ENCODE data around the gene IDS.
"Not testable (repeated sequence)": the region's sequence is repeated elsewhere in the genome, so short reads cannot be mapped to it uniquely, and the experiment has no call there.

The IDS gene

DNA sequence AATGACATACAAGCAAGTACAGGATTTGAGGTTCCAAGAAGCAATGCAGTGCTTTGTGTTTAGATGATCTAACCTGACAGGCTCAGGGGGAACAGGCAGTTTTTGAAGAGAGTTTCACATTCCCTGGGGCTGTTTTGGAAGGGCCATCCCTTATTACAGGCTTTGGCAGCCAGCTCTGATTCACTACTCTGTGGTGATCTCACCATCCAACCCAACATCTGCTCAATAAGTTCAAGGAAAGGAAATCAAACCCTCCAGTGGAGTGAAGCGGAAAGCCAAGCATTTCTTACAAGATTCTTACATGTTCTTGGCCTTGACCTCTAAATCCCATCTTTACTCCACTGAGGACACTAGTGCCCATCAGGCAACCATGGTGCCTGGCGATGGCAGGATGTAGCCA, 7.5 kb downstream of the IDS start:
- no peak for DNase-seq (ENCODE audit: low read depth)

DNA sequence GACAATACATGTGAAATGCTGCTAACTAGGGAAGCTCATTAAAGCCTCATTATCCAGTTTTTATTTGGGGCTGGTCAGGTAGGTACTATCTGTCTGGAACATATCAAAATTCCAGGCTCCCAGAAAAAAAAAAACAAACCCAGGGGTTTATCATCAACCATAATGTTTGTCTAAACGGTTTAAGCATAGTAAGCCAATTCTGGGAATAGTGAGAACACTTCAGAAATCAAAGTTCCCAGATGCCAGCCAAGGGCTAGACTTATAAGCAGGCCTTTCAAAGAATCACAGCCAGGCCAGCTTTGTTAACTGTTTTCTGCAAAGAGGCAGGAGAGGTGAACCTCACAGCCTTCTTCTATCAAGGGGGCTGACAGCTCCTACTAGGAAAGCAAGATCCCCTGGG, 8.1 kb downstream of the IDS start:
- DNase-seq (ENCODE audit: low read depth), result no peak

DNA sequence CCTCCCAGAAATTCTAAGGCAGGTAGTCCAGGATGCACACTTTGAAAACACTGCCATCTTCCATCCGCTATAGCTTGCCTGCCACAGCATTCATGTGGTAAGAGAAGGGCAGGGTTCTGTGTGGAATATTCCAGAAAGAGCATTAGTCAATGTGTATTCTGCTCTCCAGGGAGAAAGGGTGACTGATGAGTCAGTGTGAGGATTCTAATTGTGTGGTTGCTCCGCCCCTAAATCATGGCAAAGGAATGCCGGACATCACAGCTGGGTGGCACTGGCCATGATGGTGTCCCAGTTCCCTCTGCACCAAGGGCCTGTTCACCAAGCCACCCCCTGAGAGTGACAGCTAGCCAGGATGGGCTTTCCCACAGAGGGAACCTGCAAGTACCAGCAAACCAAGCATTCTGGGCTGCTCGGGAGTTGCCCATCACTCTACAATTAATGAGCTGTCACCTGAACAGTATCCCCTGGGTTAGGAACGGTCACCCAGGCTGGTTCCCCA, 9.5 kb downstream of the IDS start:
- no peak for DNase-seq (ENCODE audit: low read depth)

DNA sequence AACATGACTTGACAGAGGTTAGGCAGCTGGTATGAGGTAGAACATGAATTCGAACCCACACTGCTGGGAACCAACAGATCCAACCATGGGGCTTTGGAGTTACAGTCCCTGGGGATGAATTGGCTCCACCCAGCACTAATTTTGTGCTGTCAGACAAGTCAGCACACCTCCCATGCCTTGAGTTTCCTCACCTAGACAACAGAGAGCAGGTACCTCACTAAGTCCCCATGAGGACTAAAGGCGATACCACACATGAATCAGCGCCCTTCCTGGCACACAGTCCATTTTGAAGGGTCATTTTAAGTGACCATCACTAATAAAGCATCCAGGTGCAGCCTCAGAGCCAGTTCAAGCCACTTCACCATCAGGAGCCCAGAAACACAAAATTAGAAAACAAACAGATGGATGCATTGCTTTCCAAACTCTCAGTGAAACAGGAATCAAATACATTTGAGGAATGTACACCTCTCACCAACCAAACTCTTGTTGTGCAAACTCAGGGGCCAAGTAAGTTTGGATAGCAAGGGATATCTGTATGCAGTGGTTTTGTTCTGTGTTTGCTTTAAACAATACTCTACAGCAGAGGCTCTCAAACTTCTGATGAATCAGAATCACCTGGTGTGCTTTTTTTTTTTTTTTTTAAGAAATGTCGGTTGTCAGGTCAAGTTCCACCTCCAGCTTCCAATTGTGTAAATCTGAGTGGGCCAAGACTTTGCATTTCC, 10.1 kb downstream of the IDS start:
- DNase-seq (ENCODE audit: low read depth), result no peak

DNA sequence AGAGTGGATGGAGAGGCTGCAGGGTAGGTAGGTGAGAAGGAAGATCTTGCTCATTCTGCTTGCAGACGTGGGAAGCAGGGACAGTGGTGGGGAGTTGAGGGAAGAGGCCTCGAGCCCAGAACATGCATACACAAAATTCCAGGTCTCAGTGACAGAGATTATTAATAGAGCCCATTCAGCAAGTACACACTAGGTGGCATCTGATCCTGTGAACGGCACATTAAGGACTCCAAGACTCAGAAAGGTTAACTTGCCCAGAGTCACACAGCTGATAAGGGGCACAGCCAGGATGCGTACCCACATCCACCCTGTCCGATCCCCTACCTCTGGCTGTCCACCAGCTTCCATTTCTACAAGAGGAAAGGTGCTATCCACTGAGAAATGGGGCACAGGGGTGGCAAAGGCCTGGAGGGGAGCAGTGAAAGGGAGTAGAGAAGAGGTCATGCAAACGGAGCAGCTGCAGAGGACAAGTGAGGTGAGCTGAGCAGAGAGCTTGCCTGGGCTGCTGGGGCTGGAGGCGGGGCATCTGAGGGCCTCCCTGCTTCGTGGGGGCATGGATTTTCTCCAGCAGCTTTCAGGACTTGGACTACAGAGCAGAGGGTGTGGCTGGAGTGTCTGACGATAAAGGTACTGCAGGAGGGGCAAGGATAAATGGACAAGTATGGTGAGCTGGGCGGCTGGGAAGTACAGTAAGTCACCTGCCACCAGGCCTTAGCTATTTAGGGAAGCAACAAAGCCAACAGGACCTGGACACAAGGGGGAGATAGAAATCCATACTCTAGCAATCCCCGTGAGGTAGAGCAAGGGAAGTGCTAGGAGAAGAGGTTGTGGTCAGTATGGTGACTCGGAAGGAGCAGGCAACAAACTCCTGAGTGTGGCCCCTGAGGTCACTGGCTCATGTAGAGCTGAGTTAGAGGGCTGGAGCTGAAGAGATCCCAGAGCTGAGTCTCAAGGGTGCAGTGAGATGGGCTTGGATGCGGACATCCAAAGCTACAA, 11.2 kb downstream of the IDS start:
- no peak for DNase-seq (ENCODE audit: low read depth)

DNA sequence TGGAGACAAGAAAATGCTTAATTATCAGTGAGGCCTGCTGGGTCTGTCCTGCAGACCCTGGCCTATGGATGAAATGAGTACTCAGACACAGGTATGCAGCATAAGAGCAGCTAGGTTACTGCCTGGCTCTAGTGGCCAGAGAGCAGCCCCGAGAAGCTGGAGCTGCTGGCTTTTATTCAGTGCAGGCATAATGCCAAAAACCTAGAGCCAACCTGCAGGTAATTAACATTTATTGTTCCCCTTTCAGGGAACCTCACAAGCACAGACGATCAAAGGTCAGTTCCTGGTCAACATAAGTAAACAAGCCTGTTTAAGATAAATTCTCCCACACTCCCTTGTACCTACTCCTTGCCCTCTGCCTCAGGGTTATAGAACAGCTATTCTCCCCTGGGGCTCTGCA, 13.3 kb downstream of the IDS start:
- no peak for DNase-seq (ENCODE audit: low read depth)

DNA sequence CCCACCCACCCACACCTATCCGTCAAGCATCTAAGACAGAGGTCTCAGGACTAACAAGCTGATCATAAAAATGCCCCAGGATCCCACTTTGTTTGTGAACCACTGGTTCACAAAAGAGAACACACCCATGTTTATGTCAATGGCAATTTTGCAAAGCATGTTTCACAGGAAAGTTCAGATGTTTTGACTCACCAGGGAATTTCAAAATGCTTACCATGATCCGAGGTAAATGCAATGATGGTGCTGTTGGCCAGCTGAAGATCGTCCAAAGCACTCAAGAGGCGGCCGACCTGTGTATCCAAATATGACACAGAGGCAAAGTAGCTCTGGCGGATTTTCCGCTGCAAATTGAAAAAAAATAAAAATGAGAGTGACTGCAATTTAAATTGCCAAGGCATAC, 15.0 kb downstream of the IDS start:
- no peak for DNase-seq (ENCODE audit: low read depth)

DNA sequence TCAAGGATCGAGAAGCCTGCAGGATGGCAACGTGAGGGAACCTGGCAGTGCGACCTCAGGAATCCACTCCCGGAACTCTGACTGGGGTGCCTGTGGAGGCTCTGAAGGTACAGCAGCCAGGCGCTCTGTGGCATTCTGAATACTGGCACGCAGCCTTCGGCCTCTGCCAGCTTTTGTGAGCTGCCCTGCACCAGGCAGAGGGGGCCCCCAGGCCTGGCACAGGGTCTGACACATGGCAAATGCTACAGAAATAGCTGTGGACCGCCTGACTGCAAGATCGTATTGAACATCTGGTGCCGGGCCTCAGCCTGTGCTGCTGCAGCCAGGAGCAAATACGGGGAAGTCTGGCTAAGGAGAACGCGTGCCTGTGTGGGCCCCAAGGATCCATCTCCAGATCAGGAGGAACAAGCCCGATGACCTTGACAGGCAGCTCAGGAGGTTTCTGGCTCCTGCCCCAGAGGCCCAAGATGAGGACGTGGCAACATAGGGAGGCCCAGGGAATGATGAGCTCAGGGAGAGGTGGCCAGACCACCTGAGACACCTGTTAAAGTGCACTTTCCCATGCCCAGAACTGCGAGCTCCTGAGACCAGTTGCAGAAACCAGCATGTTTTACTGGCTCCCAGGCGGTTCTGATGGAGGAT, 16.6 kb downstream of the IDS start:
- DNase-seq (ENCODE audit: low read depth), result not testable (repeated sequence)

DNA sequence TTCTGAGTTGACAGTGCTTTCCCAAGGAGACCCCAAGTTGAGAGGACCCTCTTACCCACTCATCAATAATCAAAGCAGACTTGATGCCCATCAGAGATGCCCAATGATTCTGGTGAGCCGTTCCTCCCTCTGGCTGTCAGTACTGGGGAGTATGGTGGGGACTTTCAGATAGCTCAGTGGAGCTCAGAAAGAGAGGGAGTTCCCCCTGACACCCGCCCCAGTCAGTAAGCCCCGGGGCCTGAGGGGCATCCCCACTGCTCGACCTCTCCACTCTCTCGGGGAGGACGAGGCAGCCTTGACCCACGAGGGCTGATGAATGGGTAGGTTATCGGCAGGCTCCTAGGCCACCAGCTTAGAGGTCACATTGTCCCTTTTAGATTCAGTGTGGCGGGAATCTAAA, 17.1 kb downstream of the IDS start:
- DNase-seq (ENCODE audit: low read depth), result not testable (repeated sequence)

DNA sequence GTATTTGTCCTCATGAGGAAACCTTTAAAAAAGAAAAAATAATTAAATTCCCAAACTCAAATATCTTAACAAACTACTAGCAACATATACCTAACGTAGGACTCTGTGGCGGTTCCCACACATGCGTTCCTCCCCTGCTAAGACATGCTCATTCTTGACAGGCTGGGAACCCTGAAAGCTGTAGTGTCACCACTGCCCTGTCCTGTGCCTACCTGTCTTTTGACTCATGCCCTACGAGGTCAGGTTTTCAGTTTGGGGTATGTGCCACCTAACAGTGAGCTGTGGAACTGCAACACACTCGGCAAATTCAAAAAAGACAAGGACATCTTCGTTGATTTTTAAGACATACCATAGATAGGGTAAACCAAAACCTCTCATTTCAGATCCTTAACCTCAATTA, 17.8 kb downstream of the IDS start:
- no peak for DNase-seq (ENCODE audit: low read depth)

DNA sequence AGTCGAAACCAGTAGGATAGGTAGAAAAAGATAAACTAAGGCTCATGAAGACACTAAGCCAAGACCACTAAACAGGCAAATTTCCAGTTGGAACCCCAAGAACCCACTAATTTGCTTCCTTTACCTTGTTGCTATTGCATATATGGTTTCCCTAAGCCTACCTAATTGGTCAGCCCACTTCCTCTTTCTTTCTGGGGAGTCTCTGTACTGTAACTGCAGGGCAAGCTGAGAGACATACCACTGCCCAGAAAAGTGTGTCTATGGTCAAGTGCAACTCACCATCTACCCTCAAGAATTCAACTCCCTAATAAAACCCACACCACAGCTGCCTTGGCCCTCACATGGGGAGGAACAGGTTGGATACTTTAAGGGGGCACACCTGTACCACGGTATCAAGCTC, 28.6 kb downstream of the IDS start:
- no peak for DNase-seq (ENCODE audit: low read depth)

DNA sequence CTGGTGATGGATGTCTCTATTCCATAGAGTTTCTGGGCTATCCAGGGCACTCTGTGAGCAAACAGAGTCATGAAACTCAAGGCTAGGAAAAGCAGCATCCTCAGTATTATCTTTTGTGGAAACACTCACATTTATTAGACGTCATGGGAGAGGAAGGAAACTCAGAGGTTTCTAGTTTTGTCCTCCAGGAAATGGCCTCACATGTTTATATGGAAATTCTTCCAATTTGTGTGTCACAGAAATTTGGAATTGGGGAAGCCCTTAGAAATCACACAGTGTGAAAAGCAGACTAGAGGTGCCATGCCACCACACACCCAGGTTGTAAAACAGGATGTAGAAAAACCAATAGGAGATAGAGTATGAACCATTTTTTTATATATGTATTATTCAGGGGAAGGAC, 31.1 kb downstream of the IDS start:
- no peak for DNase-seq (ENCODE audit: low read depth)

DNA sequence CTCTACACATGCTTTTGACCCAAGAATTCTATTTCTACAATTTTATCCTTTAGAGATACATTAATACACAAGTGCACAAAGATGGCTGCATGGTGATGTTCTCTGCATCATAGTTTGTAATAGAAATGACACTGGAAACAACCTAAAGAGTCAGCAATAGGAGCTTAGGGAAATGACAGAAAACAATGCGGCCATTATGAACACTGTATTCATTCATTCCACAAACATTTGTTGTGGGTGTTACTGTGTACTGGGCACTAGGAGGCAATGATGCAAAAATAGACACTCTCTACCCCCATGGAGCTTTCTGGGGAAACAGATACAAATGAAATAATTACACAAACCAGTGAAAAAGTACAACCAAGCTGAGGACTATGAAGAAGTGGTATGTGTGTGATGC, 32.0 kb downstream of the IDS start:
- DNase-seq (ENCODE audit: low read depth), result no peak

DNA sequence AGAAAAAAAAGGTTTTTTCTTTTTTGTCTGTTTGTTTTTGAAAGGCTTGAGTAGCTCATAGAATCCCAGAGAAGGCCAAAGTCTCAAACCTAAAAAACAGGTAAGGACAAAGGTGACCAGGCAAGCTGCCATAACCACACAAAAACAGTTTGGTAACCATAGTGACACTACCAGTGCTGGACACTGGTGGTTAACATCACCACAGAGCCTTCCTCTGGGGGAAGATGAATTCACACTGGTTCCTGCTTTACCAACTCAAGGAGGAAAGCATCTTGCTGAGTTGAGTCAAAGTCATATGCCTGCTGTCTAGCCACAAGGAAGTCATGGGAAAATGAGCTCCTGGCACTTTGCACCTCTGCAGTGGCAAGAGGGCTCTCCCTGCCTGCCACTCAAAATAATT, 32.5 kb downstream of the IDS start:
- DNase-seq (ENCODE audit: low read depth), result no peak

DNA sequence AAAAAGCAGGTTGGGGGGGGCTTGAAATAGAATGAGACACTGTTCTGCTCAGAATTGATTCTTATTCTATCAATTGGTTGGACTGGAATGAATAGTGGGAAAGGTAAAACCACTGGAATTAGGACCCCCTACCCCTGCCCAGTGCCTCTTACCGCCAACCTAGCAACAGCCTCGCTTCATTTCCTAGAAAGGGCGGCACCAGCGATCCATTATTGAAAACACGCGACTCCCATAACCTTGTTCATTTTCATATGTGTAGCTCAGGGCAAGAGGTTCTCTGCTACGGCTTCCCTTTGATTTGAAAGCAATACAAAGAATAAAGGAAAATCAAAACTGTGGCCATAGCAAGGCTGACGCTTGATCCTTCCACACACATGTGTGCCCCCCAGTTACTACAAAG, 33.7 kb downstream of the IDS start:
- DNase-seq (ENCODE audit: low read depth), result no peak

DNA sequence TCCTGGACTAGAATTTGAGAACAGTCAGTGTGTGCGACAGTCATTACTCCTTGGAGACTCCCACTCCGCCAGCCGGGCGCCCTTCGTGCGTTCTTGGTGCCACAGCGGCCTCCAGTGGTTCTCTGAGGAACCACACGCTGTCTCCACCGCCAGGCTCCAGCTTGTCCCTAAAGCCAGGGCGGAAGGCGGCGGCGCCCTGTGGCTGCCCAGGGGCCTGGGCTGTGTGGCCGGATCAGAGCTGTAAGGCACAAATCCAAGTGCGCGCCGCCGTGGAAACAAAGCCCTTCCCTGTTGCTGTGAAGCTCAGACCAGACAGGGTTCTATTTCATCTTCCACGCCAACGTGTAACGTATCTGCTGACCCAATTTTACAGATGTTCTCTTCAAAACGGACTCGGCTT, 34.2 kb downstream of the IDS start:
- peak; percentile 17 for DNase-seq (ENCODE audit: low read depth)

DNA sequence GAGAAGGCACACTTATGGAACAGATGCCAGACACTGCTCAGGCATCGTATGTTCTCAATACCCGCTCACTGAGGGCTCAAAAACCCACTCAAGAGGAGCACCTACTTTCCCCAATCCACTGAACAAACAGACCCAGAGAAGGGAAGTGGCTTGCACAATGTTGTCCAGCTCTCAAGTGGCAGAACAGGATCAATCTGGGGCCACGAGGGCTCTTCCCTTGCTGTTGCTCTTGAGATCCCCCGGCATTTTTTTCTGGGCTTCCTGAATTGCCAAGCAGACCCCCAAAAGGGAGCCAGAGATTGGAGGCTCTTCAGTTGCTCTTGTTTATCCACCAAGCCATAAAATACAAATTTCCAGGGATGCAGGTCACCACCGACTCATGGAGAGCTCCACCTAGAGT, 35.7 kb downstream of the IDS start:
- no peak for DNase-seq (ENCODE audit: low read depth)

DNA sequence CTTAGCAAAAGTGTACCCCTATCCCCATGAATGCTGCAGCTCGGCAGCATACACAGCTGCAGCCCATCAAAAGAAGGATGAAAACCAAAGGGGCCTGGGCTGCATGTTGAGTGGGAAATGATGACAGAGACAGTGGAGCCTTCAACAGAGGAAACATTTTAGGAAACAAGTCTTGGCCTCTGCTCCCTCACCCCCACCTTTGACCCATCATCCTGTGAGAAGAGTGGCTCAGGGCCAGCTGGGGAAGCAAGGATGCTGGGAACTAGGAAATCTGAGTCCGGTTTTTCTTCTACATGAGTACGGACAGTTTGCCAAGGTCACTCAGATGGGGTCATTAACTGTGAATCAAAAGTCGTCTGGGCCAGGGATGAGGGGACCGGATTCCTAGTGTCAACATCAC, 37.2 kb downstream of the IDS start:
- DNase-seq (ENCODE audit: low read depth), result no peak

DNA sequence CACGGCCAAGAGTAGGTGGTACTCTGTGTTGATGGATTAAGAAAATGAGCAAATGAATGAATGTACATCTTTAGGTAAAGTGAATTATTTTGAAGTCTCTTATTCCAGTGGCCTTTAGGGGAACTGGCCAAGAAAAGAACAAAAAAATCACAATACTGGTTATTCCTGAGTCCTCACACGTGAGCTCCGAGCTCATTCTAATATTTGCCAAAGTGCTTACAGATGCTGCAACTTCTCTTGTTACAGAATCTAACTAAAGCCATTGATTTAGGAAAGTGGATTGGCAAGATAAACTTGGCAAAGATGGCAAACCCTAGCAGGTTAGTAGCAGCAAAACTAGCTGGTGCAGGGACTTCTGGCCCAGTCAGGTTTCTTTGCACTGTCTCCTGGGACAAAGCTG, 37.6 kb downstream of the IDS start:
- no peak for DNase-seq (ENCODE audit: low read depth)

DNA sequence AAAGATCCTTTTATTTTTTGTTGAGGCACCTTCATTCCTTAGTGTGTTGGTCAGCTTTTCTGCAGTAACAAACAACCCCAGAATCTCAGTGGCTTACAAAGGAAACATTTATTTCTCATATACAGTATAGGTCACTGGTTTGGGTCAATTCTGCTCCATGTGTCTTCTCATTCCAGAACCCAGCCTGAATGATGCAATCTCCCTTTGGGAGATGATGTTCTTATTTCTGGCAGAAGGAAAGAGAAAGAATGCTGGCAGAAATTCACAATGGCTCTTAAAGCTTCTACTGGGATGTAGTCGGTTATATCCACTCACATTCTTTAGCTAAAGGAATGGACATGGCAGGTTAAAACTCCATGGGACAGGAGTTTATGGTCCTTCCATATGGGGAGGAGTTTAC, 42.3 kb downstream of the IDS start:
- no peak for DNase-seq (ENCODE audit: low read depth)

DNA sequence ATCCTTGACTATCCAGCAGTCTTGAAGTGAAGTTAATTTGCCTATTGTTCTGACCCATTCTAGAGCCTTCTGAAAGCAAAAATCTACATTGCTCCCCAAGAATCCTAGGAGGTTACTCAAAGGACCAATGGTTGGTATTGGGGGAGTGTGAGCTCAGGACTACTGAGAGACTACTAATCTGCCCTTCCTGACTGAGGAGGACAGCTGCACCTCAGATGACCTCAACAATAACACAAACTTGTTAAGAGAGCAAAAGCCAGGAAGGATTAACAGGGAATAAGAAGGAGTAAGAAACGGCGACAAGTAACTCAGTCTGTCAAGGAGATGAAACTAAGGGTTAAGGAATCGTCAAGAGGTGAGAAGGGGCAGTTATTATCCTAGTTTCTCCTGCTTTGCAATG, 43.4 kb downstream of the IDS start:
- DNase-seq (ENCODE audit: low read depth), result no peak

DNA sequence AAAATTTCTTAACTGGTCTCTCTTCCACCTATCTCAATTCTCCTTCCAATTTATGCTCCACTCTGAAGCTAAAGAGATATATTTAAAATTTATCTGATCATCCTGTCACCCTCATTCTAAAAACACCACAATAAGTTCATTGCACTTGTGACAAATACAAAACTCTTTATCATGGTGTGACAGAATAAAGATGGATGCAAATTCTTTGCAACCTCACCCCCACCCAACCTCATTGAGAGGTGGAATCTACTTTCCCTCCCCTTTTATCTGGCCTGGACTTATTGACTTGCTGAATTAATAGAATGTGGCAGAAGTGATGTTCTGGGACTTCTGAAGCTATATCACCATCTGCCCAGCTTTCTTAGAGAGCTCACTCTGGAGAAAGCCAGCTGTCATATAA, 46.5 kb downstream of the IDS start:
- no peak for DNase-seq (ENCODE audit: low read depth)

Measured in stimulated activated CD8-positive, alpha-beta memory T cell treated with anti-CD3 and anti-CD28 coated beads, Interleukin-15, amount 100 ng/mL, for 1 hour (primary cell).